Fibroblast of gingiva (primary cell): Measurements from ENCODE around the gene SF1.

Experiments used
- DNase-seq: peaks from one replicate; pipeline ENCODE4 v3.0.0-alpha.2; 2011; ENCODE audit warnings: low read depth

The SF1 gene

GRCh38 chr11:64723117-64723906 is 55.0 kb downstream of the SF1 start, which contains the start of gene NRXN2:
Gene NRXN2 (minus strand): TSS chr11:64723197. CDS start chr11:64713699, 9,498 bp downstream.
- DNase-seq: peak; percentile 71

- no peak for DNase-seq
Observed at GRCh38 chr11:64722141-64723065, 55.9 kb downstream of the SF1 start.

DNA sequence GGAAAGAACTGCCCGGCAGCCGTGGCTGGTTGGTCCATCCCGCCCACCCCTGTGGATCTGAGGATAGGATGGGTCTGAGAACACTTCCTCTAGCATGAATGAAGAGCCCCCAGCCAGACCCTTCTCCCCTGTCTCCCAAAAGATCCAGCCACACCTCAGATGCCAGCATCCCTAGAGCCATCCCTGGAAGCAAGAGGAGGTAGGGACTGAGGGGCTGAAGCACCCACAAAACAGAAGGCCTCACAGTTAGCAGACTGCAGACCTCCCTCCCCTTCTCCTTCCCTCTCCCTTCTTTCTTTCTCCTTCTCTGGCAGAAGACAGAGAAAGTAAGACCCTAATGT is 57.0 kb downstream of the SF1 start:
- no peak for DNase-seq

- no peak for DNase-seq
Observed at GRCh38 chr11:64720640-64721358, 57.5 kb downstream of the SF1 start.

- no peak for DNase-seq
Observed at GRCh38 chr11:64720167-64720566, 58.2 kb downstream of the SF1 start.

- DNase-seq: no peak
Observed at GRCh38 chr11:64719406-64719805, 58.9 kb downstream of the SF1 start.

DNA sequence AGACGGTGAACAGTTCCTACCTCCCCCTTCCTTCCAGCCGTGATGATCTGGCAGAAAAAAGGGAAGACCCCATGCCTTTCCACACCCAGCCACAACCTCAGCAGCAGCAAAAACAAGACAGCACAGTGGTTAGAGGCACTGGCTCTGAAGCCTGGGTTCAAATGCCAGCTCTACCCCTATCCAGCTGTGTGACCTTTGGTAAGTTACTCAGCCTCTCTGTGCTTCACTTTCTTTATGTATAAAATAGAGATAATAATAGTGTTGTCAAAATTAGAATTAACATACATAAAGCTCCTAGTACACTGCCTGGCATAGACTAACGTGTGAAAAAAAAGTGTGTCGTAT is 59.6 kb downstream of the SF1 start:
- DNase-seq: no peak

GRCh38 chr11:64718084-64718779 is 60.1 kb downstream of the SF1 start:
- DNase-seq: no peak

- no peak for DNase-seq
Observed at GRCh38 chr11:64717268-64717578, 61.1 kb downstream of the SF1 start.

- no peak for DNase-seq
Observed at GRCh38 chr11:64716473-64717267, 61.7 kb downstream of the SF1 start.

DNA sequence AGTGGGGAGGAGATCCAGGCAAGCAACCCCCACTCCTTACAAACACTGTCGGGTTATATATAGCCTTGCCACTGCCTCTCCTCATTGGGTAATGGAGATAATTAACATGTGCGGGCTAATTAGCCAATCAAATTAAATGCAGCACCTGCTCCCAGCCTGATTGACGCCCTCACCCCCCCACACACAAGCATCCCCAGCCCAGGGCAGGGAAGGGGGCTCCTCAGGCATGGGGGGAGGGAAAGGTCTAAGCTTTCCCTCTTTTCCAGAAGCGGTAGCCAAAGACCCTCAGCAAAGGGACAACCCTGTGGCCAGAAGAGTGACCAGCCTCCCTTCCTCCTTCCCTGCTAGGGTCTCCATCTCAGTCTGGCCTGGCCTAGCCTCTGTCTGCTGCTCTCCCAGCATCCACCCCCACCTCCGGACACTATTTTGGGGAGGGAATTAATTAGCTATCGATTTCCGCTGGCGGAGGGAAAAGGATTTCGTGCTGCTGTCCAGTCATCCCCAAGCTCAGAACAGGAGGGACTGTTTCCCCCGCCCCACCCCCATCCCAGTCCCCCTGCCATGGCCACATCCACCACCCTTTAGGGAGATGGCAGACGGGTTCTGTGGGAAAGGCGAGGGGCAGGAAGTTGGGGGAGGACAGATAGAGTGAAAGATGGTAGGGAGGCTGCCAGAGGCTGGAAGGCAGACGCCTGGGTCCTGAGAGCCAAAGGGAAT is 62.4 kb downstream of the SF1 start:
- DNase-seq: no peak

DNA sequence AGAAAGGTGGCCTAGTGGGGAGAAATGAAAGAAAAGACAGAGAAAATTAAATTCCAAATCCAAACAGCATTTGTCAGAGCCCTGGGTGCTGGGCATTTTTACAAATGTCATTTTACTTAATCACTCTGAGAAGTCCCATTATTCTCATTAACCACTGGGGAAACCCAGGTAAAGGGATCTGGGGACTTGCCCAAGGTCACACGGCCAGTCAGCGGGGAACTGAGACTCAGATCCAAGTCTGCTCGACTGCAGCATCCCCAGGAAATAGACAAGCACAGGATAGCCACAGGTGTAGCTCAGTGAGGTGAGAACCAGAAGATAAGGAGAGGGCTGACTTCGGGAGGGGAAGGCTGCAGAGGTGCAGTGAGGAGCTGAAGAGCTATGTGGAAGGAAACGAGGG is 63.2 kb downstream of the SF1 start:
- no peak for DNase-seq

- DNase-seq: no peak
Observed at GRCh38 chr11:64714666-64715065, 63.7 kb downstream of the SF1 start.
